ENCODE data around the gene TRAFD1.

The TRAFD1 gene

GRCh38 chr12:112161711-112162110 is 36.4 kb downstream of the TRAFD1 start:
- DNase-seq (ENCODE audit: low spot score), result no peak
- no peak overlapping the region for H3K4me3 ChIP-seq
- H3K27ac ChIP-seq, result no peak overlapping the region
- no peak for TF ChIP-seq CTCF (IDR thresholded peaks at IDR 0.05)

- H3K4me3 ChIP-seq, result no peak overlapping the region
- TF ChIP-seq CTCF (IDR thresholded peaks at IDR 0.05), result no peak
- DNase-seq (ENCODE audit: low spot score), result peak; percentile 56
- no peak overlapping the region for H3K27ac ChIP-seq
Measured at GRCh38 chr12:112162241-112162790, 37.0 kb downstream of the TRAFD1 start.

- Histone ChIP-seq H3K4me3 (no peak overlapping the region), H3K27ac (no peak overlapping the region)
- no peak for TF ChIP-seq CTCF (IDR thresholded peaks at IDR 0.05)
- no peak for DNase-seq (ENCODE audit: low spot score)
Measured at GRCh38 chr12:112163056-112163455, 37.7 kb downstream of the TRAFD1 start.

GRCh38 chr12:112163471-112163991 is 38.2 kb downstream of the TRAFD1 start:
- H3K27ac ChIP-seq, result no peak overlapping the region
- DNase-seq (ENCODE audit: low spot score), result no peak
- H3K4me3 ChIP-seq, result no peak overlapping the region
- TF ChIP-seq CTCF (IDR thresholded peaks at IDR 0.05), result no peak

GRCh38 chr12:112164011-112164660 is 38.8 kb downstream of the TRAFD1 start:
- no peak for DNase-seq (ENCODE audit: low spot score)
- Histone ChIP-seq H3K4me3 (no peak overlapping the region), H3K27ac (no peak overlapping the region)
- TF ChIP-seq CTCF (IDR thresholded peaks at IDR 0.05), result no peak

GRCh38 chr12:112165624-112166023 is 40.3 kb downstream of the TRAFD1 start:
- no peak overlapping the region for H3K4me3 ChIP-seq
- no peak for TF ChIP-seq CTCF (IDR thresholded peaks at IDR 0.05)
- peak; percentile 45 for DNase-seq (ENCODE audit: low spot score)
- H3K27ac ChIP-seq, result no peak overlapping the region

All from coronary artery (tissue), 2 donors.